ENCODE measurements around the gene WLS.

The WLS gene

GRCh38 chr1:68151690-68152089 is 80.6 kb downstream of the WLS start:
- no peak overlapping the region for H3K9ac ChIP-seq (ENCODE audit: insufficient read length, low read depth)
- H3K4me1 ChIP-seq (ENCODE audit: insufficient read depth, insufficient read length): no peaks in the 10 kb centered on the region
- peaks cover 100% of the 10 kb centered on the region for H3K36me3 ChIP-seq (ENCODE audit: insufficient read depth, insufficient read length, low read length)
- no peak overlapping the region for H3K4me3 ChIP-seq (ENCODE audit: insufficient read length, low read depth)
- DNase-seq (ENCODE audit: low read depth, low spot score): no peak
- no peaks in the 10 kb centered on the region for H3K27me3 ChIP-seq (ENCODE audit: insufficient read depth, insufficient read length)
- TF ChIP-seq ZNF274 (IDR thresholded peaks at IDR 0.05; ENCODE audit: low read depth, low read length) (no peak), YY1 (IDR thresholded peaks at IDR 0.05; ENCODE audit: insufficient read depth, insufficient read length) (no peak), SUZ12 (IDR thresholded peaks at IDR 0.05; ENCODE audit: extremely low read depth, insufficient read depth, insufficient read length) (no peak)
- no peaks in the 10 kb centered on the region for H3K9me3 ChIP-seq (ENCODE audit: insufficient read depth, low read length)

- H3K4me1 ChIP-seq (ENCODE audit: insufficient read depth, insufficient read length): no peaks in the 10 kb centered on the region
- no peaks in the 10 kb centered on the region for H3K9me3 ChIP-seq (ENCODE audit: insufficient read depth, low read length)
- no peak overlapping the region for H3K4me3 ChIP-seq (ENCODE audit: insufficient read length, low read depth)
- no peak for DNase-seq (ENCODE audit: low read depth, low spot score)
- TF ChIP-seq SUZ12 (IDR thresholded peaks at IDR 0.05; ENCODE audit: extremely low read depth, insufficient read depth, insufficient read length) (no peak), ZNF274 (IDR thresholded peaks at IDR 0.05; ENCODE audit: low read depth, low read length) (no peak), YY1 (IDR thresholded peaks at IDR 0.05; ENCODE audit: insufficient read depth, insufficient read length) (no peak)
- no peak overlapping the region for H3K9ac ChIP-seq (ENCODE audit: insufficient read length, low read depth)
- peaks cover 100% of the 10 kb centered on the region for H3K36me3 ChIP-seq (ENCODE audit: insufficient read depth, insufficient read length, low read length)
- no peaks in the 10 kb centered on the region for H3K27me3 ChIP-seq (ENCODE audit: insufficient read depth, insufficient read length)
Measured at GRCh38 chr1:68149907-68150306, 82.4 kb downstream of the WLS start.

GRCh38 chr1:68149110-68149798 is 83.1 kb downstream of the WLS start:
- no peak for TF ChIP-seq YY1 (IDR thresholded peaks at IDR 0.05; ENCODE audit: insufficient read depth, insufficient read length)
- no peak for TF ChIP-seq SUZ12 (IDR thresholded peaks at IDR 0.05; ENCODE audit: extremely low read depth, insufficient read depth, insufficient read length)
- TF ChIP-seq ZNF274 (IDR thresholded peaks at IDR 0.05; ENCODE audit: low read depth, low read length): no peak
- DNase-seq (ENCODE audit: low read depth, low spot score): no peak
- Histone ChIP-seq H3K4me1 (ENCODE audit: insufficient read depth, insufficient read length) (no peaks in the 10 kb centered on the region), H3K27me3 (ENCODE audit: insufficient read depth, insufficient read length) (no peaks in the 10 kb centered on the region), H3K4me3 (ENCODE audit: insufficient read length, low read depth) (no peak overlapping the region), H3K36me3 (ENCODE audit: insufficient read depth, insufficient read length, low read length) (peaks cover 100% of the 10 kb centered on the region), H3K9ac (ENCODE audit: insufficient read length, low read depth) (no peak overlapping the region), H3K9me3 (ENCODE audit: insufficient read depth, low read length) (no peaks in the 10 kb centered on the region)

- H3K4me3 ChIP-seq (ENCODE audit: insufficient read length, low read depth): no peak overlapping the region
- no peak overlapping the region for H3K9ac ChIP-seq (ENCODE audit: insufficient read length, low read depth)
- peaks cover 100% of the 10 kb centered on the region for H3K36me3 ChIP-seq (ENCODE audit: insufficient read depth, insufficient read length, low read length)
- no peaks in the 10 kb centered on the region for H3K9me3 ChIP-seq (ENCODE audit: insufficient read depth, low read length)
- no peak for TF ChIP-seq SUZ12 (IDR thresholded peaks at IDR 0.05; ENCODE audit: extremely low read depth, insufficient read depth, insufficient read length)
- no peak for TF ChIP-seq YY1 (IDR thresholded peaks at IDR 0.05; ENCODE audit: insufficient read depth, insufficient read length)
- TF ChIP-seq ZNF274 (IDR thresholded peaks at IDR 0.05; ENCODE audit: low read depth, low read length): no peak
- H3K4me1 ChIP-seq (ENCODE audit: insufficient read depth, insufficient read length): no peaks in the 10 kb centered on the region
- DNase-seq (ENCODE audit: low read depth, low spot score): no peak
- H3K27me3 ChIP-seq (ENCODE audit: insufficient read depth, insufficient read length): no peaks in the 10 kb centered on the region
Measured at GRCh38 chr1:68148631-68149030, 83.7 kb downstream of the WLS start.

GRCh38 chr1:68147534-68148171 is 84.7 kb downstream of the WLS start:
- TF ChIP-seq SUZ12 (IDR thresholded peaks at IDR 0.05; ENCODE audit: extremely low read depth, insufficient read depth, insufficient read length) (no peak), ZNF274 (IDR thresholded peaks at IDR 0.05; ENCODE audit: low read depth, low read length) (no peak), YY1 (IDR thresholded peaks at IDR 0.05; ENCODE audit: insufficient read depth, insufficient read length) (no peak)
- Histone ChIP-seq H3K36me3 (ENCODE audit: insufficient read depth, insufficient read length, low read length) (peaks cover 100% of the 10 kb centered on the region), H3K27me3 (ENCODE audit: insufficient read depth, insufficient read length) (no peaks in the 10 kb centered on the region), H3K4me3 (ENCODE audit: insufficient read length, low read depth) (no peak overlapping the region), H3K9me3 (ENCODE audit: insufficient read depth, low read length) (no peaks in the 10 kb centered on the region), H3K4me1 (ENCODE audit: insufficient read depth, insufficient read length) (no peaks in the 10 kb centered on the region), H3K9ac (ENCODE audit: insufficient read length, low read depth) (no peak overlapping the region)
- no peak for DNase-seq (ENCODE audit: low read depth, low spot score)

- TF ChIP-seq ZNF274 (IDR thresholded peaks at IDR 0.05; ENCODE audit: low read depth, low read length): no peak
- no peak for TF ChIP-seq YY1 (IDR thresholded peaks at IDR 0.05; ENCODE audit: insufficient read depth, insufficient read length)
- no peak for TF ChIP-seq SUZ12 (IDR thresholded peaks at IDR 0.05; ENCODE audit: extremely low read depth, insufficient read depth, insufficient read length)
- H3K9ac ChIP-seq (ENCODE audit: insufficient read length, low read depth): no peak overlapping the region
- no peak for DNase-seq (ENCODE audit: low read depth, low spot score)
- no peaks in the 10 kb centered on the region for H3K9me3 ChIP-seq (ENCODE audit: insufficient read depth, low read length)
- H3K4me1 ChIP-seq (ENCODE audit: insufficient read depth, insufficient read length): peaks cover 10% of the 10 kb centered on the region
- peaks cover 94% of the 10 kb centered on the region for H3K36me3 ChIP-seq (ENCODE audit: insufficient read depth, insufficient read length, low read length)
- no peak overlapping the region for H3K4me3 ChIP-seq (ENCODE audit: insufficient read length, low read depth)
- H3K27me3 ChIP-seq (ENCODE audit: insufficient read depth, insufficient read length): no peaks in the 10 kb centered on the region
Measured at GRCh38 chr1:68145418-68146126, 86.8 kb downstream of the WLS start.

- H3K9me3 ChIP-seq (ENCODE audit: insufficient read depth, low read length): no peaks in the 10 kb centered on the region
- no peak overlapping the region for H3K9ac ChIP-seq (ENCODE audit: insufficient read length, low read depth)
- no peaks in the 10 kb centered on the region for H3K27me3 ChIP-seq (ENCODE audit: insufficient read depth, insufficient read length)
- no peak overlapping the region for H3K4me3 ChIP-seq (ENCODE audit: insufficient read length, low read depth)
- H3K4me1 ChIP-seq (ENCODE audit: insufficient read depth, insufficient read length): peaks cover 12% of the 10 kb centered on the region
- TF ChIP-seq YY1 (IDR thresholded peaks at IDR 0.05; ENCODE audit: insufficient read depth, insufficient read length) (no peak), SUZ12 (IDR thresholded peaks at IDR 0.05; ENCODE audit: extremely low read depth, insufficient read depth, insufficient read length) (no peak), ZNF274 (IDR thresholded peaks at IDR 0.05; ENCODE audit: low read depth, low read length) (no peak)
- no peak for DNase-seq (ENCODE audit: low read depth, low spot score)
- peaks cover 94% of the 10 kb centered on the region for H3K36me3 ChIP-seq (ENCODE audit: insufficient read depth, insufficient read length, low read length)
Measured at GRCh38 chr1:68144856-68145255, 87.5 kb downstream of the WLS start.
